ENCODE data around the gene ACADS.
"Not testable (repeated sequence)": the region's sequence is repeated elsewhere in the genome, so short reads cannot be mapped to it uniquely, and the experiment has no call there.

Gene ACADS

GRCh38 chr12:120702637-120703036 lies 23.0 kb upstream of the ACADS start:
- DNase-seq, result no peak

DNA sequence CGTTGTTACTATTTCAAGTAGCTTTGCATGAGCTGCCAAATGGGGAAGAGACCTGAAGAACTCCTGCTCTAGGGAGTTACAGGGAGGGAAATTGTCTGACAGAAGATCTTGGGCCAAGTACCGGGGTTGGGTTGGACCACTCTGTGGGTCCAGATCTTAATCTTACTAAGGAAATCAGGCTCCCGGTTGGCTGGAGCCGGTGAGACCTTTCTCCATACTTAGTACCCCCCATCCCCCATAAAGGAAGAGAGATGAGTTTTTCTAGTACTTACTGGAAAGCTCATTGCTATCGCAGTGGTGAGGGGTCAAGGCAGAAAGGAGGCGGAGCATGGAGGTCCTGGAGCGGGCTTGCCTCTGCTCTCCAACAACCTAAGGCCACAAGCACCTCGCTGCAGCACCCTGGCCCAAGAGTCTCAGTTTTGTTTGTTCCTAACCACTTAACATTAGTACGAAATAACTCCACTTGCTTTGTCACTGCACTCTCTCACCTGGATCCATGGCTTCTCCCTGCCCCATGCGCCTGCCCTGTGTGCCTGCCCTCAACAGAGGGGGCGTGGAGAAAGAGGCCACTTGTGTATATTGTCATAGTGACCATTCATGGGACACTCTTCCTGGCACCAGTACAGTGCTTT lies 22.2 kb upstream of the ACADS start:
- DNase-seq, result no peak

GRCh38 chr12:120705618-120706017 lies 20.0 kb upstream of the ACADS start:
- no peak for DNase-seq

DNA sequence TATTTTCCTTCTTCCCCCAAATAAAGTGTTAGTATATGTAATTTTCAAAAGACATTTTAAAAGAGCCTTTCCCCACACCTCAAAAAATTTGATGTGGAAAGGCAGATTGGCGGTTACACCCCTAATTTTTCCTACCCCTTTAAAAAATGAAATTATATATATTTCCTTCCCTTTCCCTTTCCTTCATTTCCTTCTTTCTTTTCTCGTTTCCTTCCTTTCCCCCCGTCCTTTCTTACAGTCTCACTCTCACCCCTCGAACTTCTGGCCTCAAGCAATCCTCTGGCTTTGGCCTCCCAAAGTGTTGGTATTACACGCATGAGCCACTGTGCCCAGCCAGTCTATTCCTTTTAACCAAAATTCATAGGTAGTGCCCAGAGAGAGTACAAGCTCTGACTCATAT lies 19.6 kb upstream of the ACADS start:
- no peak for DNase-seq

- DNase-seq, result no peak
These were observed 17.0 kb upstream of the ACADS start for GRCh38 chr12:120708651-120709050.

DNA sequence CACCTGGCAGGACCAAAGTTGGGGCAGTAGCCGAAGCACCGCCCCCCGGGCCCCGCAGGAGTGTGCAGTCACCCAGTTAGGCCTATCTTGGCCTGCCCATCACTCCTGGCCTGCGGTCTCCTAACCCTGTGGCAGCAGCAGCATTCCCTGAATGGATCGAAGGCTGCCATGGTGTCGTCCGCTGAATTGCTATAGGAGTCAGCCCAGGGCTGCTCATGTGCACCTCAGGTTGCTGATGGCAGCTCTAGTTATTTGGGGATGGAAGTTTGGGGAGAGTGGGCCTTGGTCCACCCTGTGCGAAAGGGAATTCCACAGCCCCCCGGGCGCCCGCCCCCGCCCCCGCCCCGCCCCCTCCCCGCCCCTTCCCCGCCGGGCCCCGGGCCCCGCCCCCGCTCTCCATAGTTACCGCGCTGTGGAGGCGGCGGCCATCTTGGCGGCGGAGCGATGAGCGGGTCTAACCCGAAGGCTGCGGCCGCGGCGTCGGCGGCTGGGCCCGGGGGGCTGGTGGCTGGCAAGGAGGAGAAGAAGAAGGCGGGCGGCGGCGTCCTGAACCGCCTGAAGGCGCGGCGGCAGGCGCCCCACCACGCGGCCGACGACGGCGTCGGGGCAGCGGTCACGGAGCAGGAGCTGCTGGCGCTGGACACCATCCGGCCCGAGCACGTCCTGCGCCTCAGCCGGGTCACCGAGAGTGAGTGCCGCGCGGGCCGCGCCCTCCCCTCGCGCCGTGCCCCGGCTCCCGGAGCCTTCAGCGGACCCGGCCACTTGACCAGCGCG lies 15.4 kb upstream of the ACADS start, which contains the start of gene UNC119B:
TSS of gene UNC119B (plus strand) at position 428 of the 774 bp plus-strand sequence. CDS start at position 445, 17 bp downstream.
- DNase-seq, result peak; percentile 89

DNA sequence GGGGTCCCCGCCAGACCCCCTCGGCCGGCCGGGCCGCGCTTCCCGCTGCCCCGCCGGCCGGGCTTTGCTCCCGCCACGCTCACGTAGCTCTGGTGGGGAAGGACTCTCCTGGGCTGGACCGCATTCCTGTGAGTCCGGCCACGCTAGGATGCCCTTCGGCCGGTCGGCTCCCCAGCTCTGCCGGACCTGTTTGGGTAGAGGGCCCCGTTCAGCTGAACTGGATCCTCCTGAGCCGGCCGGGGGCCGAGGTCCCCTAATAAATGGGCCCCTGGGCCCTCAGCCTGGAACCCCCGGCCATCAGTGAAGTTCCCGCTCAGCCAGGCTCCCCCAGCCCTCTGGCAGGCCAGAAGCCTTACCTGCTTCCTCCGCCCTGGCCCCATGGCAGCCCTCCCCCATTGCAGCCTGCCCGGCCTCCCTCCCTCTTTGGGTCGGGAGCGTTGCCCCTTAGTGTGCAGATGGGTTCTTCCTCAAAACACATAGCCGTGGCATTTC lies 14.8 kb upstream of the ACADS start:
- peak; percentile 62 for DNase-seq

DNA sequence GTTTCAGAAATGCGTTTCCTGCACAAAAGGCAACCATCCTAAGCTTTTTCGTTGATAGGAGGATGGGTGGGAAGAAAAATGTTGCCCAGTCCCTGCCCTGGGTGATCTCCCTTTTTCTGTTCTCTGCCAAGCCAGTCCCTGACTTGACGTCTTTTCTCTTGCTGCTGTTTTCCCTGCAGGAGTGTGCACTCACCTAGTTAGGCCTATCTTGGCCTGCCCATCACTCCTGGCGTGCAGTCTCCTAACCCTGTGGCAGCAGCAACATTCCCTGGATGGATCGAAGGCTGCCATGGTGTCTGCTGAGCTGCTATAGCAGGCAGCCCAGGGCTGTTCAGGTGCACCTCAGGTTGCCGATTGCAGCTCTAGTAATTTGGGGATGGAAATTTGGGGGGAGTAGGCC lies 14.2 kb upstream of the ACADS start:
- no peak for DNase-seq

- DNase-seq, result no peak
These were observed 13.0 kb upstream of the ACADS start for GRCh38 chr12:120712610-120713009.

DNA sequence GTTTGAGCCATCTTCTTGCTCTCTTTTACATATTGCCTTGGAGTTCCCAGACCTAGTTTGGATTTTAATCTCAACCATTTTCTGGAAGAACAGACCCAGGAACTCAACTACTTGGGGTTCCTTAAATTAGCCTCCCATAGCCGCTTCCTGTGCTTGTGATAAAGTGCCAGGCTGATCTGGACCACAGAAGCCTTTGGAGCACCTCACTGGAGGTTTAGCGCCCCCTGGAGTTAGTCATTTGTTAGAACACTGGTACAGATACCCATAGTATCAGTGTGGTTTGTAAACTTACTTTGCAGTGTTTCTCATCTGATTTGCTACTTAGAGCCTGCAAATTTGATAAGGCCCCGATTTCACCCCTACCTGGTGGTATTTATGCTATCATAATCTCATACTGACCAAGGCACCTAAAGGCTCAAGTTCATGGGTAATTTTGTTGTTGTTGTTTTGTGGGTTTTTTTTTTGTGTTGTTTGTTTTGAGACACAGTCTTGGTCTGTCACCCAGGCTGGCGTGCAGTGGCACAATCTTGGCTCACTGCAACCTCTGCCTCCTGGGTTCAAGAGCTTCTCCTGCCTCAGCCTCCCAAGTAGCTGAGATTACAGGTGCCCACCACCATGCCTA lies 11.7 kb upstream of the ACADS start:
- peak; percentile 76 for DNase-seq

GRCh38 chr12:120718055-120718454 lies 7.6 kb upstream of the ACADS start:
- no peak for DNase-seq

- DNase-seq, result no peak
These were observed 6.6 kb upstream of the ACADS start for GRCh38 chr12:120719072-120719471.

DNA sequence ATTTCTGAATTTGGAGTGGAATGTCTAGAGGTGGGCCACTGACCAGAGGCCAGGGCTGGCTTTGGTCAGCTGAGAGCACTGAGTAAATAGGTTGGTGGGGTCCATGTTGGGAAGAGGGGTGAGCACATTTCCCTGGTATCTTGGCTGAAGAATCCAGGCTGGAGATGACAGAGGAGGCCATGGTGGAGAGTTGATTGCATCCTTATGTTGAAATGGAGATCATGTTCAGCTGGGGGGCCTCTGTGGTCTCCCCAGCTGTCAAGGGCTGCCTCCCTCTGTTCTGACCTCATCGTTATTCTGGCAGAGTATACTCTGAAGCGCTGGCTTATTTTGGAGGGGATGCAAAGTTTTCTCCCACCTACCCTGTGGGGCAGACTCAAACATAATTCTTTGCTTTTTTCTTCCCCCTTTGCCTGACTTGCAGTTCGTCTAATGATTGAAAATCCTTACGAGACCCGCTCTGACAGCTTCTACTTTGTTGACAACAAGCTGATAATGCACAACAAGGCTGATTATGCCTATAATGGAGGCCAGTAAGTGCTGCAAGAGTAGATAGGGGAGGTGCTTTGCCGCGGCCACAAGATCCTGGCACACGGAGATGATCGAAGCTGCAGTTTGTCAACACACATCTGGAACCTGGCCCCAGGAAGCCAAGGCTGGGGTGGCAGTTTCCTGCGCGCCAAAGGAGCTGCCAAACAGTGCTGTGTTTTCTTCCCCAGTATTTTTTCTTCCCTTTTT lies 6.0 kb upstream of the ACADS start:
- no peak for DNase-seq

- no peak for DNase-seq
These were observed 5.2 kb upstream of the ACADS start for GRCh38 chr12:120720234-120720986.

GRCh38 chr12:120720987-120721801 lies 4.4 kb upstream of the ACADS start:
- DNase-seq, result no peak

DNA sequence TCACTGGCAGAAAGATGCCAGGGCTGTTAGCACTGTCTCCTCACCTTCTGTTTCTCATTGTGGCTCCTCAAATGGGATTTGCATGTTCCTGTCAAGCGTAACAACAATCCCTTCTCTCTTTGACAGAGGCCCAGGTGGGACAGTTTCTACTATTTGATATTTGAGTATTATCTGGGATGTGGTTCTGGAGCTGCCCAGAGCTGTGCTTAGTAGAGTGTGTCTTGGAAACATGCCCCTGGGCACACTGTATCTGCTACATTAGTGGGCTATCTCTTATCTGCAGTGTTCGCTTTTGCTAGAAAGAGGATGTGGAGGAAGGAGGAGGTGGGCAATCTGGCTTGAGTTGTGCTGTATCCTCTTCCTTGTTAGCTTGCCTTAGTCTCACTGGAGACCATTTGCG lies 3.8 kb upstream of the ACADS start:
- DNase-seq, result no peak

- DNase-seq, result no peak
These were observed 2.8 kb upstream of the ACADS start for GRCh38 chr12:120722784-120723183.

- no peak for DNase-seq
These were observed 906 bp upstream of the ACADS start for GRCh38 chr12:120724720-120725119.

- DNase-seq, result no peak
These were observed 421 bp upstream of the ACADS start for GRCh38 chr12:120725151-120725658.

GRCh38 chr12:120726510-120726793 lies 826 bp downstream of the ACADS start:
- DNase-seq, result no peak

DNA sequence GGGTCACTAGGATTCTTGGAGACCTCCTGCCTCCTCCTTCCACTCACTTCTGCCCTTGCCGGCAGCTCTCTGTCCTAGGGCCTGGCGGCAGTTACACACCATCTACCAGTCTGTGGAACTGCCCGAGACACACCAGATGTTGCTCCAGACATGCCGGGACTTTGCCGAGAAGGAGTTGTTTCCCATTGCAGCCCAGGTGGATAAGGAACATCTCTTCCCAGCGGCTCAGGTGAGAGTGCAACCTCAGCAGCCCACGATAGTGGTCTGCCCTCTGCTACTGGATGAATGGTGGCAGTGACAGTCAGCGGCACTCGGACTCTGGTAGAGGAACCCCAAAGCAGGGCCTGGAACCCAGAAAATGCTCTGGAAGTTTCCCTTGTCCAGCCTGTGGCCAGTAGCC lies 1.3 kb downstream of the ACADS start:
- DNase-seq, result no peak

- not testable (repeated sequence) for DNase-seq
These were observed 6.6 kb downstream of the ACADS start for GRCh38 chr12:120732198-120732597.

All from activated CD8-positive, alpha-beta memory T cell treated with anti-CD3 and anti-CD28 coated beads, Interleukin-2, amount 50 U/mL, for 48 hours (primary cell).